Body of pancreas (tissue), 4 donors: Measurements from ENCODE around the gene TNRC6B. TPM values are rescaled to one million over a fixed set of nuclear protein-coding genes. Genes with fewer than 3 reads are reported as not detected.

Experiments
- ATAC-seq: fragments of 150-250 bp; one replicate; pipeline ENCODE4 v1.9.1; 2016
- DNase-seq, 4 donors: peaks; one replicate each; pipeline ENCODE4 v3.0.0-alpha.2; 2019
- H3K27ac ChIP-seq, 4 donors: fragments of 200-600 bp; sonication (generic); 1 replicate in 3 of 4; 2 replicates in 1 of 4; pipeline versions ENCODE4 v1.5.1 to v1.6.1; 2016 to 2019; ENCODE audit warnings: mild to moderate bottlenecking in 1 of 4, mixed read lengths in 1 of 4, moderate library complexity in 1 of 4
- H3K27me3 ChIP-seq, 2 donors: fragments of 200-600 bp; sonication (generic); one replicate each; pipeline ENCODE4 v1.6.0; 2016; ENCODE audit warnings: mild to moderate bottlenecking in 1 of 2
- H3K36me3 ChIP-seq, 2 donors: fragments of 200-600 bp; sonication (generic); replicated peaks in 1 of 2; 2 replicates each; pipeline ENCODE4 v1.5.1; 2016; ENCODE audit warnings: low read depth in 2 of 2; ENCODE audit not compliant: insufficient read depth in 1 of 2
- H3K4me1 ChIP-seq: fragments of 200-600 bp; sonication (generic); one replicate; pipeline ENCODE4 v1.6.0; 2016
- H3K4me3 ChIP-seq, 2 donors: fragments of 200-600 bp; sonication (generic); 1 replicate in 1 of 2; 2 replicates in 1 of 2; pipeline ENCODE4 v1.5.1; 2016 to 2019
- H3K9me3 ChIP-seq, 3 donors: fragments of 200-600 bp; sonication (generic); 1 replicate in 2 of 3; 2 replicates in 1 of 3; pipeline ENCODE4 v1.5.1; 2016
- CTCF ChIP-seq, 7 experiments: fragments of 450-650 bp in 4 of 7; fragments of 200-600 bp in 3 of 7; sonication (generic) in 3 of 7; IDR thresholded peaks; one replicate each; pipeline ENCODE4 v1.5.1; 2016 to 2019; ENCODE audit warnings: antibody characterized with exemption in 7 of 7
- POLR2A ChIP-seq, 3 donors: fragments of 450-650 bp; IDR thresholded peaks; one replicate each; pipeline ENCODE4 v1.6.1; 2016; ENCODE audit warnings: antibody characterized with exemption in 3 of 3, mild to moderate bottlenecking in 2 of 3
- WGBS, 2 donors: methylation state at CpG; one replicate each; pipeline ENCODE4 v1.1.5; 2017; 5-methylcytosine and 5-hydroxymethylcytosine counted together
- intact Hi-C: fragments of 100-400 bp; cut with DNase I; formaldehyde crosslinking; loops from one replicate; pipeline ENCODE4 v1.15.1; 2023
- total RNA-seq, 2 donors: library from RNA; depleted of rRNA; stranded (reverse); fragments of >200 nt; gene quantifications; one replicate each; pipeline ENCODE4 v1.1.0, GENCODE V29; 2016

TNRC6B gene
- total RNA-seq, 2 donors from 2014 or later, result 25.2 to 39.9 TPM

- no peak overlapping the region for H3K27ac ChIP-seq
- no peak for ATAC-seq
- peaks cover 0 to 33% of the 10 kb centered on the region in 2 donors for H3K36me3 ChIP-seq
- no peaks in the 10 kb centered on the region for H3K4me1 ChIP-seq
- no peaks in the 10 kb centered on the region for H3K27me3 ChIP-seq
- TF ChIP-seq CTCF (IDR thresholded peaks at IDR 0.05) (no peak), POLR2A (IDR thresholded peaks at IDR 0.05) (no peak)
- no peaks in the 10 kb centered on the region for H3K9me3 ChIP-seq
- H3K4me3 ChIP-seq, result no peak overlapping the region
- DNase-seq, result no peak
- intact Hi-C loops, result no loop called here
Observed at GRCh38 chr22:40320687-40321086, 143.0 kb downstream of the TNRC6B start.

GRCh38 chr22:40322021-40322420, 144.3 kb downstream of the TNRC6B start:
- Histone ChIP-seq H3K36me3 (peaks cover 0 to 31% of the 10 kb centered on the region in 2 donors), H3K27me3 (no peaks in the 10 kb centered on the region), H3K27ac (no peak overlapping the region), H3K4me3 (no peak overlapping the region), H3K4me1 (no peaks in the 10 kb centered on the region), H3K9me3 (no peaks in the 10 kb centered on the region)
- no peak for TF ChIP-seq CTCF (IDR thresholded peaks at IDR 0.05)
- no peak for TF ChIP-seq POLR2A (IDR thresholded peaks at IDR 0.05)
- 71 to 80% methylated on average over 5 of the region's 5 CpGs for WGBS, 2 donors
- ATAC-seq (no peak), DNase-seq (no peak)
- intact Hi-C loops, result no loop called here

GRCh38 chr22:40322818-40323447, 145.2 kb downstream of the TNRC6B start:
- Histone ChIP-seq H3K27me3 (no peaks in the 10 kb centered on the region), H3K9me3 (no peaks in the 10 kb centered on the region), H3K4me3 (no peak overlapping the region), H3K36me3 (peaks cover 0 to 27% of the 10 kb centered on the region in 2 donors), H3K4me1 (no peaks in the 10 kb centered on the region), H3K27ac (no peak overlapping the region)
- no peak for ATAC-seq
- WGBS, 2 donors, result 86% methylated on average over 12 to 17 of the region's 17 CpGs
- no peak for DNase-seq
- intact Hi-C loops, result no loop called here
- no peak for TF ChIP-seq POLR2A (IDR thresholded peaks at IDR 0.05)
- TF ChIP-seq CTCF (IDR thresholded peaks at IDR 0.05), result no peak

GRCh38 chr22:40323681-40324171, 146.0 kb downstream of the TNRC6B start:
- Histone ChIP-seq H3K27ac (no peak overlapping the region), H3K9me3 (no peaks in the 10 kb centered on the region), H3K4me3 (no peak overlapping the region), H3K4me1 (peaks cover 5% of the 10 kb centered on the region), H3K36me3 (peaks cover 0 to 27% of the 10 kb centered on the region in 2 donors), H3K27me3 (no peaks in the 10 kb centered on the region)
- WGBS, 2 donors, result 85 to 89% methylated on average over 8 of the region's 8 CpGs
- no peak for TF ChIP-seq CTCF (IDR thresholded peaks at IDR 0.05)
- TF ChIP-seq POLR2A (IDR thresholded peaks at IDR 0.05), result no peak
- DNase-seq, result no peak
- intact Hi-C loops, result no loop called here
- ATAC-seq, result no peak
